22Rv1 (cell line): ENCODE data around the gene LIPN.

Experiments
- ZFX ChIP-seq: fragments of 450-650 bp; IDR thresholded peaks from 2 replicates; pipeline ENCODE4 v1.6.1; 2017; ENCODE audit warnings: antibody characterized with exemption, borderline replicate concordance
- TF ChIP-seq, protein P1 (sequence below): fragments of 450-650 bp; IDR thresholded peaks from 2 replicates; pipeline ENCODE4 v1.5.1; 2017; ENCODE audit warnings: mild to moderate bottlenecking

DNA sequence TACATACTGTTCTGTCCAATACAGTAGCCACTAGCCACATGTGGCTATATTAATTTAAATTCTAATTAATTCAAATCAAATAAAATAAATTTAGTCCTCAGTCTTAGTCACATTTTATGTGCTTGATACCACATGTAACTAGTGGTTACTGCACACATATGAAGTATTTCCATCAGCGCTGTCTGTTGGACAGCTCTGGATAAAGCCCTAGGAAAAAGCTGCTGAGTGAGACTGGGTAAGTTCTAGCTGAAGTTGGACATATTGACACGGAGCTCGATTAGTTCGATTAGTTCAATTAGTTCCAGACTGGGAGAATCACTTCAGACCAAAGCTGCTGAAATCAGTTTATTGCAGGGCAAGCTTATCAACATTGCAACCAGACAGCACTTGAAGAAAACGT lies 27.6 kb downstream of the LIPN start:
- TF ChIP-seq, protein P1, sequence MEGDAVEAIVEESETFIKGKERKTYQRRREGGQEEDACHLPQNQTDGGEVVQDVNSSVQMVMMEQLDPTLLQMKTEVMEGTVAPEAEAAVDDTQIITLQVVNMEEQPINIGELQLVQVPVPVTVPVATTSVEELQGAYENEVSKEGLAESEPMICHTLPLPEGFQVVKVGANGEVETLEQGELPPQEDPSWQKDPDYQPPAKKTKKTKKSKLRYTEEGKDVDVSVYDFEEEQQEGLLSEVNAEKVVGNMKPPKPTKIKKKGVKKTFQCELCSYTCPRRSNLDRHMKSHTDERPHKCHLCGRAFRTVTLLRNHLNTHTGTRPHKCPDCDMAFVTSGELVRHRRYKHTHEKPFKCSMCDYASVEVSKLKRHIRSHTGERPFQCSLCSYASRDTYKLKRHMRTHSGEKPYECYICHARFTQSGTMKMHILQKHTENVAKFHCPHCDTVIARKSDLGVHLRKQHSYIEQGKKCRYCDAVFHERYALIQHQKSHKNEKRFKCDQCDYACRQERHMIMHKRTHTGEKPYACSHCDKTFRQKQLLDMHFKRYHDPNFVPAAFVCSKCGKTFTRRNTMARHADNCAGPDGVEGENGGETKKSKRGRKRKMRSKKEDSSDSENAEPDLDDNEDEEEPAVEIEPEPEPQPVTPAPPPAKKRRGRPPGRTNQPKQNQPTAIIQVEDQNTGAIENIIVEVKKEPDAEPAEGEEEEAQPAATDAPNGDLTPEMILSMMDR: no peak
- no peak for TF ChIP-seq ZFX
